Ishikawa (cell line): ENCODE measurements around the gene STARD10.

Experiments used
- CEBPB ChIP-seq: IDR thresholded peaks from 2 replicates; pipeline ENCODE4 v1.6.1; 2012
- CREB1 ChIP-seq: IDR thresholded peaks from 2 replicates; pipeline ENCODE4 v1.6.1; 2012; ENCODE audit warnings: low read depth
- EGR1 ChIP-seq: IDR thresholded peaks from 2 replicates; pipeline ENCODE4 v1.6.1; 2012
- EP300 ChIP-seq: IDR thresholded peaks from 2 replicates; pipeline ENCODE4 v1.6.1; 2012; ENCODE audit warnings: borderline replicate concordance
- FOXM1 ChIP-seq: IDR thresholded peaks from 2 replicates; pipeline ENCODE4 v1.6.1; 2012; ENCODE audit warnings: low read depth, borderline replicate concordance
- MAX ChIP-seq: IDR thresholded peaks from 2 replicates; pipeline ENCODE4 v1.6.1; 2012
- NFIC ChIP-seq: IDR thresholded peaks from 2 replicates; pipeline ENCODE4 v1.6.1; 2012
- RAD21 ChIP-seq: IDR thresholded peaks from 2 replicates; pipeline ENCODE4 v1.6.1; 2012; ENCODE audit warnings: low read depth
- REST ChIP-seq: IDR thresholded peaks from 2 replicates; pipeline ENCODE4 v1.6.1; 2012; ENCODE audit warnings: low read depth, mild to moderate bottlenecking
- TAF1 ChIP-seq: IDR thresholded peaks from 2 replicates; pipeline ENCODE4 v1.6.1; 2012; ENCODE audit warnings: low read depth, mild to moderate bottlenecking
- TCF12 ChIP-seq: IDR thresholded peaks from 2 replicates; pipeline ENCODE4 v1.6.1; 2012; ENCODE audit warnings: low read depth
- TEAD4 ChIP-seq: IDR thresholded peaks from 2 replicates; pipeline ENCODE4 v1.6.1; 2012
- USF1 ChIP-seq: IDR thresholded peaks from 2 replicates; pipeline ENCODE4 v1.6.1; 2012
- YY1 ChIP-seq: IDR thresholded peaks from 2 replicates; pipeline ENCODE4 v1.6.1; 2012; ENCODE audit warnings: low read depth
- ZBTB7A ChIP-seq: IDR thresholded peaks from 2 replicates; pipeline ENCODE4 v1.6.1; 2012; ENCODE audit warnings: low read depth

The STARD10 gene

GRCh38 chr11:72754149-72754543 lies 39.7 kb downstream of the STARD10 start:
- TF ChIP-seq FOXM1 (no peak), CREB1 (no peak)

- TF ChIP-seq MAX, result no peak
- no peak for TF ChIP-seq RAD21
- no peak for TF ChIP-seq EP300
- no peak for TF ChIP-seq EGR1
- TF ChIP-seq ZBTB7A, result no peak
- no peak for TF ChIP-seq TAF1
- TF ChIP-seq TCF12, result no peak
- TF ChIP-seq CREB1, result no peak
- TF ChIP-seq YY1, result no peak
- TF ChIP-seq REST, result no peak
- TF ChIP-seq FOXM1, result no peak
- TF ChIP-seq NFIC, result no peak
- no peak for TF ChIP-seq TEAD4
Observed at GRCh38 chr11:72753341-72754148, 40.3 kb downstream of the STARD10 start.

GRCh38 chr11:72752088-72752914 lies 41.5 kb downstream of the STARD10 start, which contains the start of gene ARAP1:
TSS of gene ARAP1 (minus strand) at chr11:72752408. CDS start at chr11:72727128, 25,280 bp downstream.
- TF ChIP-seq CEBPB (no peak), TCF12 (peak; percentile 50; the same call in 1 of the 2 replicates), TAF1 (peak; percentile 47; the same call in 1 of the 2 replicates), MAX (peak; percentile 49), EGR1 (no peak), ZBTB7A (peak; percentile 88), USF1 (peak; percentile 95), FOXM1 (no peak), RAD21 (no peak)

GRCh38 chr11:72751116-72752087 lies 42.4 kb downstream of the STARD10 start:
- TF ChIP-seq EGR1 (no peak), EP300 (no peak), YY1 (no peak), MAX (no peak), TEAD4 (no peak), RAD21 (no peak), REST (no peak), TAF1 (no peak), NFIC (no peak), CREB1 (no peak), USF1 (no peak), FOXM1 (no peak), TCF12 (no peak), ZBTB7A (no peak; the same call in 1 of the 2 replicates), CEBPB (no peak)
